GM12874 (cell line): Measurements from ENCODE around the gene IVNS1ABP.

ENCODE experiments used
- TF ChIP-seq, protein P1 (sequence below): IDR thresholded peaks from 2 replicates; pipeline ENCODE4 v1.5.1; 2011; ENCODE audit warnings: low read depth, mild to moderate bottlenecking, control low read depth, low read length, moderate library complexity; ENCODE audit not compliant: insufficient read depth

Gene IVNS1ABP

DNA sequence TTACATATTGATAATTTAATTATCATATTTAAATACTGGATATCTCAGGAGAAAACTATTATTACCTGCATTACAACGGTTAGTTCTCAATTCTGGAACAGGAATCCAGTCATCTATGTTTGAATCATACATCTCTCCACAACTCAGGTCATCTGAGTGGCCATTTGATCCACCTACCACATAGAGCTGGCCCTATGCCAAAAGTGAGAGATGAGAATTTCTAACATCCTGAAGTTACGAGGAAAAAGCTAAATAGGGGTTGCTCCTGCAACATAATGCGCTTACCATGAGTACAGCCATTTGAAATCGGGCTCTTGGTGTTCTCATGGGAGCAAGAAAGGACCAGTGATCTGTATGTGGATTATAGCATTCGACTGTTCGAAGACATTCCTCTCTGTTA, 16.9 kb downstream of the IVNS1ABP start:
- TF ChIP-seq, protein P1, sequence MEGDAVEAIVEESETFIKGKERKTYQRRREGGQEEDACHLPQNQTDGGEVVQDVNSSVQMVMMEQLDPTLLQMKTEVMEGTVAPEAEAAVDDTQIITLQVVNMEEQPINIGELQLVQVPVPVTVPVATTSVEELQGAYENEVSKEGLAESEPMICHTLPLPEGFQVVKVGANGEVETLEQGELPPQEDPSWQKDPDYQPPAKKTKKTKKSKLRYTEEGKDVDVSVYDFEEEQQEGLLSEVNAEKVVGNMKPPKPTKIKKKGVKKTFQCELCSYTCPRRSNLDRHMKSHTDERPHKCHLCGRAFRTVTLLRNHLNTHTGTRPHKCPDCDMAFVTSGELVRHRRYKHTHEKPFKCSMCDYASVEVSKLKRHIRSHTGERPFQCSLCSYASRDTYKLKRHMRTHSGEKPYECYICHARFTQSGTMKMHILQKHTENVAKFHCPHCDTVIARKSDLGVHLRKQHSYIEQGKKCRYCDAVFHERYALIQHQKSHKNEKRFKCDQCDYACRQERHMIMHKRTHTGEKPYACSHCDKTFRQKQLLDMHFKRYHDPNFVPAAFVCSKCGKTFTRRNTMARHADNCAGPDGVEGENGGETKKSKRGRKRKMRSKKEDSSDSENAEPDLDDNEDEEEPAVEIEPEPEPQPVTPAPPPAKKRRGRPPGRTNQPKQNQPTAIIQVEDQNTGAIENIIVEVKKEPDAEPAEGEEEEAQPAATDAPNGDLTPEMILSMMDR, result no peak

DNA sequence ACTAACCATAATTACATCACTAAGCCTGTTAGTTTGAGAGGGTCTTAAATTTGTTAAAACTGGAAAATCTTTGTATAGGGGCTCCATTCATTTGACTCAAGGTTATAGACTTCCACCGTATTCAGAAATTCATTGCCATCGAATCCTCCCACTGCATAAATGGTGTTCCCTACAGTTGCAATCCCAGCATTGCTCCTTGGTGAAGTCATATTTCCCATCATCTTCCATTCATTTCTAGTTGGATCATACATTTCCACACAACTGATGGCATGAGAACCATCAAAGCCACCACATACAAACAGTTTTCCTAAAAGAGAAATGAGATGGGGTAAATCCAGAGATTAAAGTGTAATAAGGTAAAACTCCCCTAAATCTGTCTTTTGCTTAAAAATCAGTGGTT, 19.1 kb downstream of the IVNS1ABP start:
- TF ChIP-seq, protein P1, result no peak

DNA sequence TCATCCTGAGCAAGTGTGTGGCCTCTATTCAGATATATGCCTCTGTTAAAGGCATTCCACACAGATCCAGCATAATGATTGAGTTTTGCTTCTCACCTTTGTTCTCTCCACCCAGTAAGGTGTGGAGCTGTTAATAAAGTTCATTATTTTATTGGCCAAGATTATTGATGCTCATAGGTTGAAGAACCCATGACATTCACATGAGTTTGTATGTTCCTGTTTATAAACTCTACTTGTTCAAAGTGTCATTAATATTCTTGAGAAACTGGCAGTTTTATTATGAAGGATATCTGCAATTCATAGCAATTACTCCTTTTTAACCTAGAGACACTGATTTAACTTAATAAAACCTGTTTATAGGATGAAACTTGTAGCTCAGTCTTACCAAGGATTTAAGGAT, 22.0 kb downstream of the IVNS1ABP start:
- TF ChIP-seq, protein P1, result no peak

DNA sequence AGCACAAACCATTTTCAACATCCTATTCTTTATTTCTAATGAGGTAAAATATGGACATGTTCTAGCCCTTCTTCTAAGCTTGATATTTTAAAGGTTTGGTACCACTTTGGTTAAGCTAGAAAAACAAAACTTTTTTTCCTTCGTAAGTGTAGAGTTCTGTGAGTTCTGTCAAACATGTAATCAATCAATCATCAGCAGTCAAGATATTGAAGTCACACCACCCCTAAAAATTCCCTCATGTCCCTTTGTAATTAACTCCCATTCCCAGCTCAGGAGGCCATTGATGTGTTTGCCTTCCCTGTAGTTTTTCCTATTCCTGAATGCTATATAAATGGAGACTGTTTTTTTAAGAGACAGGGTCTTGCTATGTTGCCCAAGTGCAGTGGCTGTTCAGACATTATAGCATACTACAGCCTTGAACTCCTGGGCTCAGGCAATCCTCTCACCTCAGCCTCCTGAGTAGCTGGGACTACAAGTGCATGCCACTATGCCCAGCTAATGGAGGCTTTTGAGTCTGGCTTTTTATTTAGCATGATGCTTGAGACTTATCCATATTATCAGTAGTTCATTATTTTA, 23.0 kb downstream of the IVNS1ABP start:
- TF ChIP-seq, protein P1, result no peak

DNA sequence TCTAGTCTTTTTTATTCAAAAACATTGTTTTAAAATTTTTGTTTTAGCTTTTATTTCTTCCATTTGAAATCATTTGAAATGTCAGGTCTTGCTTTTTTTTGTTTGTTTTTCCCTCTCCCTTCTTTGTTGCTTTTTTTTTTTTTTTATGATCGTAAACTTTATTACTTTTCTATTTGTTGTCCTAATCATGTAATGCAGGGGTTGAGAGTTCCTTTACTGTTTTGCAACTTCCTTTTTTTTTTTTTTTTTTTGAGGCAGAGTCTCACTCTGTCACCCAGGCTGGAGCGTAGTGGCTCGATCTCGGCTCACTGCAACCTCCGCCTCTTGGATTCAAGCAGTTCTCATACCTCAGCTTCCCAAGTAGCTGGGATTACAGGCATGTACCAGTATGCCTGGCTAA, 24.8 kb downstream of the IVNS1ABP start:
- TF ChIP-seq, protein P1, result no peak

DNA sequence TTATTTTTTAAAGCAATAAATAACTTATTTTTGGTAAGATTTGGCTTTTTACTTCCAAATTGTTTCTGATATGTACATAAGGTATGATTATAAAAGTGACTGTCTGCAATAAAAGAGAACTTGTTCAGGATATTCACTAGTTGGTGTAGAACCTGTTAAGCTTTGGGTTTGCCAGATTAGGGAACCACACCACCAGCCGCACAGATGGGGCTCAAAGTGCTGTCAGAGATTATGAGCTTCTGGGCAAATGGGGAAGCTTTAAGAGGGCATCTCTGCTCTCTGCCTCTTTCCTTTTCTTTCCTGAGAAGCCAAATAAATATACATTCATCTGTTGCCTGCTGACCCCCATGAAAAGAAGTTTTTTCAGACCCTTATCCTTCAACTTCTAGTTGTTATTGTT, 25.4 kb downstream of the IVNS1ABP start:
- TF ChIP-seq, protein P1, result no peak

DNA sequence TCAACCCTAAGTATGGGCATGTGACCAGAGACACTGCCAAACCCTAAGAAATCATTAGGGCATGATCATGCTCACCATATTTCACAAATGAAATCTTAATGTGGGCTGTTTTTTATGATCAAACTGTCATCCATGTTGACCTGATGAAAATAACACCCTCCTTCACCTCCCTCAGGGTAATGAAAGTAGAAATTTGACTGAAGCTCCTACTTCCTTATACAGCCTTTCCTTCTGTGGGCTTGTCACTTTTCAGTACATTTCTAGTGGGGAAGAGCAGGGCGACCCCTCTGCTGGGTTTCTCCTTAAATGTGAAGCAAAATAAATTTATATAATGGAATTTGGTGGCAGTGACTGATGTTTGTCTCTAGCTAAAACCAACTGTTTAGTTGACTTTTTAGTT, 25.9 kb downstream of the IVNS1ABP start:
- TF ChIP-seq, protein P1, result no peak
